ENCODE data around the gene CNGA3.

- TF ChIP-seq CTCF (conservative IDR thresholded peaks at IDR 0.05 in 1 of 2, IDR thresholded peaks at IDR 0.05 in 1 of 2; ENCODE audit: extremely low read depth in 1 of 2, insufficient read depth in 1 of 2, low read depth in 1 of 2, low read length in 2 of 2), result no peak
- no peak for TF ChIP-seq EZH2 (IDR thresholded peaks at IDR 0.05; ENCODE audit: borderline replicate concordance, low read length)
Measured at GRCh38 chr2:98382086-98382485, 35.8 kb downstream of the CNGA3 start.

Measured in mammary epithelial cell (primary cell).